GM13976 (cell line): Measurements from ENCODE around the gene SLC37A1.

ENCODE experiments used
- DNase-seq: peaks from one replicate; pipeline ENCODE4 v3.0.0; 2012; ENCODE audit warnings: low spot score
- in situ Hi-C: fragments of 300-500 bp; cut with MboI; formaldehyde crosslinking; loops from one replicate; pipeline ENCODE4 v1.12.0; 2022; ENCODE audit warnings: low sequenced_read_pairs, mixed read lengths, inconsistent platforms; ENCODE audit not compliant: unreplicated experiment
- TF ChIP-seq, protein P1 (sequence below): IDR thresholded peaks from 2 replicates; pipeline ENCODE4 v1.5.1; 2012; ENCODE audit warnings: borderline replicate concordance, mild to moderate bottlenecking; ENCODE audit not compliant: insufficient read depth; ENCODE audit errors: extremely low read depth, missing control alignments, control extremely low read depth

The SLC37A1 gene

DNA sequence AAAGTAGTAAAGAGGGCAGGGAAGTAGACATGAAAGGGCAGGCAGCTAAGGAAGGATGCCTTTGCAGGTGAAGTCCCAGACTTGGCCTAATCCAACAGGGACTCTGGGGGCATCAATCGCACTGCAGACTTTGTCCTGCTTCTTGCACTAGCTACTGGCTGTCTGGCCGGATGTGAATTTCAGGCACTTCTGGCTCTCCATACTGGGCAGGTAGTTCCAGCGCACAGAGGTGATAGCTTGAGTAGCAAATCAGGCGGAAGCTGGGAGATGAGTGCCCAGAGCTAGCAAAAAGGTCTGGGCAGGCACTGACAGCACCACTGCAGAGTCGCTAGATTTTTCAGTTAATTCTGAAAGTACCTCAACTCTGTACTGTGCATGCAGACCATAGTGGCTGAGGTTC is 18.6 kb upstream of the SLC37A1 start:
- in situ Hi-C loops: no loop called here
- TF ChIP-seq, protein P1, sequence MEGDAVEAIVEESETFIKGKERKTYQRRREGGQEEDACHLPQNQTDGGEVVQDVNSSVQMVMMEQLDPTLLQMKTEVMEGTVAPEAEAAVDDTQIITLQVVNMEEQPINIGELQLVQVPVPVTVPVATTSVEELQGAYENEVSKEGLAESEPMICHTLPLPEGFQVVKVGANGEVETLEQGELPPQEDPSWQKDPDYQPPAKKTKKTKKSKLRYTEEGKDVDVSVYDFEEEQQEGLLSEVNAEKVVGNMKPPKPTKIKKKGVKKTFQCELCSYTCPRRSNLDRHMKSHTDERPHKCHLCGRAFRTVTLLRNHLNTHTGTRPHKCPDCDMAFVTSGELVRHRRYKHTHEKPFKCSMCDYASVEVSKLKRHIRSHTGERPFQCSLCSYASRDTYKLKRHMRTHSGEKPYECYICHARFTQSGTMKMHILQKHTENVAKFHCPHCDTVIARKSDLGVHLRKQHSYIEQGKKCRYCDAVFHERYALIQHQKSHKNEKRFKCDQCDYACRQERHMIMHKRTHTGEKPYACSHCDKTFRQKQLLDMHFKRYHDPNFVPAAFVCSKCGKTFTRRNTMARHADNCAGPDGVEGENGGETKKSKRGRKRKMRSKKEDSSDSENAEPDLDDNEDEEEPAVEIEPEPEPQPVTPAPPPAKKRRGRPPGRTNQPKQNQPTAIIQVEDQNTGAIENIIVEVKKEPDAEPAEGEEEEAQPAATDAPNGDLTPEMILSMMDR: no peak
- no peak for DNase-seq

DNA sequence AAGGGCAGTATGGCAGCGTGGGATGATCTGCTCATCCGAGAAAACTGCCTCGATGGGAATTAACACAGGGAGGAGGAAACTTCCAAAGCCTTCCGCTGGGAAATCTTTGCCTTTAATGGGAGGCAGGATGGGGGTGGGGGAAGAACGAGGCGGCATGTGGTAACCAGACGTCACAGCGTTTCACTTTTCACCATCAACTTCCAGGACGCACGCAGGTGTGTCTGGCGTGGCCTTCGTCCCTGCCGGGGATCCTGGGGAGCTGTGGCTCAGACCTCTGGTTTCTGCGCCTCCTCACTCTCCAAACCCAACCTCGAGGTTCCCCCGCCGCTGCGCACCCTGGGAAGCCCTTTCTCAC is 17.9 kb upstream of the SLC37A1 start:
- no peak for DNase-seq
- in situ Hi-C loops: no loop called here
- TF ChIP-seq, protein P1: no peak

- TF ChIP-seq, protein P1: no peak
- peak; percentile 99 for DNase-seq
- in situ Hi-C loops: no loop called here
Observed at GRCh38 chr21:42496120-42496838, 17.4 kb upstream of the SLC37A1 start, which contains the start of gene RSPH1. Gene RSPH1, minus strand, starts transcription at chr21:42496224. Its CDS starts 38 bp downstream, at chr21:42496186.

- TF ChIP-seq, protein P1: no peak
- in situ Hi-C loops: no loop called here
- no peak for DNase-seq
Observed at GRCh38 chr21:42496839-42497202, 16.8 kb upstream of the SLC37A1 start.

DNA sequence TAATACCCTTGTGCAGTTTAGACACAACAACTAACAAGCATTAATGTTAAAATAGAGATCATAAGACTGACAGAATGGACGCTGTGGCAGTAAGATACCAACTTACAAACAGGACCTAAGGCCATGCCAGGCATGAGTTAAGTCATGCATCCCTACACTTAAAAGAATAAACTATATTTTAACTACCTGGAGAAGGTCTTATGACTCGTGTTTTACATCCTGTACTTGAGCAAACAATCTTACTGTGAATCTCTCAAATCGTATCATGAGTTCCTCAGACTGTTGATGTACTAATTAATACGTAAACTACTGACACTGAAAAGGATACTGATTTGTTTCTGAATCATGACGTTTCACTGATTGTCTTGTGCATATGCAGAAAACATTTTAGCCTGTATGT is 15.6 kb upstream of the SLC37A1 start:
- no peak for DNase-seq
- TF ChIP-seq, protein P1: no peak
- in situ Hi-C loops: no loop called here

DNA sequence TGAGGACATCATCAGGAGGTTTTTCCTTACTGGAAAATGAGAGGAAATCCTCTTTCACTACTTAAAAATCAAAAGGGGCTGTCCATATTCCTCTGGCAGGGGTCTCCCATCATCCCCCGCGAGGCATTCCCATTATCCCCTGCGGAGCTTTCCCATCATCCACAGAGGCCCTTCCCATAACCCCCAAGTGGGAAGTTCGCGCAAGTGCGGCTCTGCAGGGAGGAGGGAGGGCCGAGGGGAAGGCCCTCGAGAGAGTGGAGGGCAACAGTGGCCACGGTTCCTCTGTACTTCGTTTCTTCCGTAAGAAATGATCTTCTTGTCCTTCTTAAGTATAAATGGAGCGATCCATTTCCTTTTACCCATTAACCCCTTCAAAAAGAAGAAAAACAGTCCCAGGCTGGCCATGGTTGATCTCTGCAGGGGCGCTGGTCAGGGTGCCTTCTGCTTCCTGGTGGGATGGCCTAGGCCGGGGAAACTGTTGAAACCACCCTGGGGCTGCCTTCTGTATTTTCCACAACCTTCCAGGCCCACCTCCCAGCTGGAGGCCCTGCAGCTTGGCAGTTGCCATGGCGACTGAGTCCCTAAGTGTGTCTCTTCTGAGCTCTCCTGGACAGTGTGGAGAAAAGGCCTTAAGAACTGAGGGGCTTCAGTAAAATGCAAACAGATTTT is 14.1 kb upstream of the SLC37A1 start:
- TF ChIP-seq, protein P1: no peak
- in situ Hi-C loops: no loop called here
- DNase-seq: no peak

- TF ChIP-seq, protein P1: no peak
- in situ Hi-C loops: no loop called here
- DNase-seq: no peak
Observed at GRCh38 chr21:42500225-42500624, 13.4 kb upstream of the SLC37A1 start.
